Hematopoietic multipotent progenitor cell treated with erythropoietin and hydrocortisone succinate and interleukin-3 and kit ligand, for 8 days (in vitro differentiated cells): ENCODE measurements around the gene DDN.
A peak's percentile ranks its signal among the peaks of the same experiment; 100 is the strongest.

Experiments used
- DNase-seq: peaks from one replicate; pipeline ENCODE4 v3.0.0-alpha.2; 2015

Gene DDN

DNA sequence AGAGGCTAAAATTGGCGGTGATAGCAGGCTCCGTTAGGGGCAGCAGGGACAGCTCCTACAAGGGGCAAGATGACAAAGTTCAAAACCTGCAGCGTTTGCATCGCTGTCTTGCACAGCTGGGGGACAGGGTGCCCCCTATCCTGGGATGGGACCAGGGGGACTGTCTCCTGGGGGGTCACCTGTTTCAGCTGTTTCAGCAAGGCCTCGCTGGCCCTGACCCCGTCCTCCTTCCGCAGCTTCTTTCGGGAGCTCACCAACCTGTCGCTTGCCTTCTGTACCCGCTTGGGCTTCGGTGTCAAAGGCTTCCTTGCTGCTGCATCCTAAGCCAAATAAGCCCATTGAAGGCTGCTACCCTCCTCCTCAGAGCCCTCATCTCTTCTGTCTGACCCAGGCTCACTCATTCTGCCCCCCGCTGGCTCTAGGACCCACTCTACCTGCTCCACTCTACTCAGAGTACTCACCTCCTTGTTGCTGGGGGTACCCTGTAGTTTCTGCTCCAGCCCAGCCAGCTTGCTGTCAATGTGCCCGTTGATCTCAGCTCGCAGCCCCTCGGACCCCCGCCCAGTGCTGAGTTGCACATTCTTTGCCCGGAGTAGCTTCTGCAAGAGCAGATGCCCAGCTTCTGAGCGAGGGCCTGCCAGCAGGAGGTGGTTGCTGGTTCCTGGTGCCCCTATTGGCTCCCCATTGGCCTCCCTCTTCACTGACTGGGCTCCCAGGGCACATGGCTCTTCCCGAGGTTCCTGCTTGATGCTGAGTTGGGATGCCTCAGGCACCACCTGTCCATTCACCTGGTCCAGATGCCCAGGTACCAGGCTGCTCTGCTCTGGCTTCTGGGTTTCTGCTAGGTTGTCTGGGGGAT, 31.8 kb upstream of the DDN start:
- DNase-seq = no peak

DNA sequence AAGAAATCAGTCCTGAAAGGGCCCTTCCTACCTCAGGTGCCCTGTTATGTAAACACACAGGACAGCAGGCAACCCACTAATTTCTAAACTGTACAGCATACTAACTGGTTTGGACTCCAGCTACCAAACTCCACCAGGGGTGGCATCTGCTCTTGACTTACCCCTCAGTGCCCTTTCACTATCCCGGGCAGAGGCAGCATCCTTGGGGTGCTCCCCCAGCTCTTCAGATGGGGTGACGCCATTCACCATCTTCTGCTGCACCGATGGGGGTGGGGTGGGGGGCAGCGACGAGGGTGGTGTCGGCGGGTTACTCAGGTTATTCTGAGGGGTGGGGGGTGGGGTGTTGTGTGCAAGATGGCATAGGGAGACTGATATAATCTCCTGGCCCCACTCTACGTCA, 30.9 kb upstream of the DDN start:
- no peak for DNase-seq

GRCh38 chr12:49028666-49029275, 29.6 kb upstream of the DDN start:
- no peak for DNase-seq

- DNase-seq = no peak
Measured at GRCh38 chr12:49027846-49028555, 28.8 kb upstream of the DDN start.

DNA sequence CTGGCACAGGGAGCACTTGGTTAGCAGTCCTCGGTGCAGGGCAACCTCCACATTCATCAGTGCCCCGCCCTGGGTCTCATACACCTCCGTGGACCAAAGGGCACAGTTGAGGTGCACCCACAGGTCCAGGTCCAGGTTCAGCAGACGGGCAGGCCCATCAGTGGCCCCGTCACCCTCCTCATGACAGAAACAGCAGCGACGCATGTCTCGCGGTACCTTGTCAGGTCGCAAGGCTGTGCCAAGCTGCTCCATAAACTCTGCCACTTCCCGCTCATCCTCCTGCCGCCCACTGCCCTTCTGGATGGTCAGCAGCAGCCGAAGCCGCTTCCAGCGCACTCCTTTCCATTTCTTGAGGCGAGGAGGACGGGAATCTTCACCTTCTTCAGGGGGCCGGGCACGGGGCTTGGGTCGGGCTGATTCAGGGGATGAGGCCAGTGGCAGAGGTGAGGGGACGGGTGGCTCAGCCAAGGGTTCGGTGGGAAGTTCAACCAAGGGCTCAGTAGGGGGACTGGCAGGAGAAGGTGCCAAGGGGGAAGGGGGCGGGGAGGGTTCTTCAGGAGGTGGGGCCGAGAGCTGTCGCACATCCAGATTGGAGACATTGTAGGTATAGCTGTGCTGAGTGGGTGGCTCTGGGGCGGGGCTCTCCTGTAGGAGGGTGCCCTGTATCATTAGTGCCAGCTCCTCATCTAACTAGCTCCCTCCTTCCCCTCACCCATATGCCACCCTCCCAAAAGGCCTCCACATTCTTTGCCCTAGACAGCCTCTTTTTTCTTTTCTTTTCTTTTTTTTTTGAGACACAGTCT, 27.7 kb upstream of the DDN start:
- no peak for DNase-seq

- DNase-seq = no peak
Measured at GRCh38 chr12:49026101-49026500, 26.9 kb upstream of the DDN start.

GRCh38 chr12:49025463-49025862, 26.3 kb upstream of the DDN start:
- DNase-seq = no peak

DNA sequence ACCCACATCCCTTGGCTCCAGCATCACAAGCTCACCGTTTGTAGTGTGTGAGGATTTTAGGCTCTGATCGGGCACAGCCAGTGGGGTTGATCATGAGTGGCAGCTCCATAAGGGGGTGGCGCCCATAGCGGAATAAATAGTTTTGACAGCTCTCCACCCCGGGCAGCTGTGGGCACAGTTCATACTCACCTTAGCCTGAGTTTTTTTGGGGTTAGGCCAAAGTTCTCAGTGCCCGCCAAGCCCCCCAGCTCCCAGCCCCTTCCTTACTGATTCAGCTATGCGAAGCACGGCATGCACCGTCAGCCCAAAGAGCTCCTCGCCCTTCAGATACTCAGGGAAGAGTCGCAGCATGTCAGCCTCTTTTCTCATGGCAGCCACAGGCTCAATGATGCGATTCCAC, 25.4 kb upstream of the DDN start:
- no peak for DNase-seq

DNA sequence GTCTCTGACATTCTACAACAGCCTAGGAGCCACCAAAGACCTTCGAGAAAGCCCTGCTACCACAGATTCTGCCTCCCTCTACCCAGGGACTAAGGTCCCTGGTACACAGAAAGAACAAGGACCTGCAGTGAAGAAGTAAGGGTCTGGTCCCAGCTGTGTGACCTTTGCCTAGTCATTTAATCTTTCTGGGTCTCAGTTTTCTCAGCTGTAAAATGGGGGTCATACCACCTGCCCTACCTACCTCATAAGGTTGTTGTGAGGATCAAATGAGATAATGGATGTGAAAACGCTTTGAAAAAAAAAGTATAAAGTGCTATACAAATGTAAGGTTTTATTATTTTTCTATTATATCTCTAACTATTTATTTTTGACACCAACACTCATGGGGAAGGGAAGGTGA, 24.6 kb upstream of the DDN start:
- DNase-seq = no peak

DNA sequence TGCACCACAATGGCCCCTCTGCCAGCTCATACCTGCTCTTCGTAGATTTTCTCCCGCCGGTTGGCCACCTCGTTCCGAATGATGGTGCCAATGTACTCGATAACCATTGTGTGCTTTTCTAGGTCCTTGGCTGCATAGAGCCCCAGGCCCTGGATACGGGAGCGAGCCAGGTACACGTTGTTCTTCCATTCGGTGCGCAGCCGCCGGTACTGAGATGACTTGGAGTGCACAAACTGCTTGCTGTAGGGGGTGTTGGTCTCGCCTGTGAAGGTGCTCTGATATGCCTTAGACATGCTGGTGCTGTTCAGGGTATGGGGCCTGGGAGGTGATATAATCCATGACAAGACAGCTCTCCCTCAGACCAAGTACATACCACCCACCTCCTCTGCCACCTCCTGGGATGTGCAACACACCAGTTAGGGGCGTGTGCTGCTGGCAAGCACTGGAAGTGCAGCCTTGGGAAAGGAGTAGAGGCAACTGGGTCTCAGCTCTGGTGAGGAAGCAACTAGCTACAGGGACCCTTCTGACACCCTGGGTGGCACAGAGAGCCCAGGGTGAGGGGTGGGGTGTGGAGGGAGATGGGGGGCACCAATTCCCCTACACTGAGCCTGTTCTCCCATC, 23.5 kb upstream of the DDN start:
- DNase-seq = no peak

DNA sequence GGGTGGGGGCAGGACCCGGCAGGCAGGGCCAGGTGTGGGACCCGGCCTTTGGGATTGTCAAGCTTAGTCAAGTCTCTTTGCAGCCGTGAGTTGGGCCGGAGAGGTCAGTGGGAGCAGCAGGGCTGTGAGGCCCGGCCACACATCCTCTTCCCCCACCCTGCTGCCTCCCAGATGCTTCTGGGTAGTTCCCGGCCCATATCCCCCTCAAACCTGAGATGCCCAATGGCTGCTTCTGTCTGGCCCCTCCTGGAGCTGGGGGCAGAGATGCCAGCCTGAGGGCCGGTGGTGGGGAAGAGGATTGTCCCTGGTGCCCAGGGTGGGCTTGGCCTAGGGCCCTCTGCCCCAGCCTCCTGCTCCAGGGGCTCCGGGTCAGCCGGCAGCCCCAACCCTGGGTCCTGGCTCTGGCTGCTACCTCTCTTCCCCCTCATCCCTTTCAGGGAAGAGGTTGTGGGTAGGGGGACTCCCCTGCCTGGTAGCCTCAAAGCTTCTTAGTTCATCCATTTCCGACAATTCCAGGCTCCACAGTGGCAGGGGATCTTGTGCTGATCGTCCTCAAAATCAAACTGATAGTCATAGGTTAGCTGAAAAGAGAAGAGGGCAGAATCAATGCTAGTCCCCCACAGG, 22.2 kb upstream of the DDN start:
- no peak for DNase-seq

DNA sequence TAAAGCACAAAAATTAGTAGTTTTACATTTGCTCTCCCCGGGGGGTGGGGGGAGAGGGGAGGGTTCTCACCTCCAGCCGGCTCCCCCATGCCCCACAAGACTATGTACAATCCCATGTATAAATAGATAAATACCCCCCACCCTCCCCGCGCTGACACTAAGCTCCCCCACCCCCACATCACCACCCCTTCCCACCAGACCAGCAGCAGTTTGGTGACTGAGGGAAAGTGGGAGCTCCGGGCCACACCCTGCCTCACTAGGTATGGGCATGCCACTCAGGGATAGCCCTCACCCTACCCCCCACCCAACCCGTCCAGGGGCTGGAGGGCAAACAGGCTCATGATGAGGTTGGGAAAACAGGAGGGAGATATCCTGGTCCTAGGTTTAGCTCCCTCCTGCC, 21.3 kb upstream of the DDN start:
- no peak for DNase-seq

DNA sequence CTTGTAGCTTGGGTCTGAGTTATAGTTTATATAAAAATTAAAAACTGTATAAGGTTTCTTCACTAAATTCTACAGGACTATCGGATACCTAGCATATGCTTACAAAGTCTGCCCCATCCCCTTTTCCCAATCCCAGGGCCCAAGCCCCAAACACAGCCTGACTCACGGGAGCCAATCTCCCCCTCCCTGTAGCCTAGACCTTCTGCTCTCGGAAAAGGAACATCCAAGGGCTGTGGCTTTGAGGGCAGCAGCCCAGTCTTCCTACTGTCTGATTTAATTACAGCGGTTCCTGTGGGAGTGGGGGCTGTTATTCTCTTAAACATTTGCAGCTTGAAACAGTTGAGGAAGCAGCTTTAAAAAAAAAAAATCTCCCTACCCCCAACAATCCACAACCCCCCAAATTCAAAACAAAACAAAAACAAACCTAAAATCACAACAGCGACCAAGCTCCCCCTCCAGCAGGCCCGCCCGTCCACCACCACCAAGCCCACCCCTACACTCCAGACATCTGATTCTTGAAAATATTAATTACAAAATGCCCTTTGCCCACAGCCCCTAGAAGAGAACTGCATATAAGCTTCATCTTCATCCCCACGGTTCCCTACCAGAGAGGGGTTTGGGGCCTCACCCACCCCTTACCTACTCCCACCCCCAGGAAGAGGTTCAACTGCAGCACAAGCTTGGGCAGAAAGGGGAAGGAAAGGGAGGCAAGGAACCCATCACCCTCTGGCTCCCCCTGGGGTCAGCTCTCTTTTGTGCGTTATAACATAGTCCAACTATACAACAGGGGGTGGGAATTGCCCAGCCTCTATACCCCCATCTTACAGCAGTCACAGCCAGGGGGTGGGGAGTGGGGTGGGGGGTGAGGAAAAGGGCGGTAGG, 20.5 kb upstream of the DDN start:
- DNase-seq = peak; percentile 80

DNA sequence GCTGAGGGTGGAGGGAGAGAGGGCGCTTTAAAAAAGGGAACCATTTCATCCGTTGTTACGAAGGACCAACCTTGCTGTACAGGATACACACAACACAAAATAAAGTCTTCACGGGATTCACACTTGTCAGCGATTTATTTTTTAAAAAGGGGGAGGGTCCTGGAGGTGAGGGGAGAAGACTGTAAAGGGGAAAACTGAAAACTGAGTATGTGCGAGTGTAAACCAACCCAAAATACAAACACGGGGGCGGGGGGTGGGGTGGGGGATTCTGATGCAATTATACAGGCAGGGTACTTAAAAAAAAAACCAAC, 19.9 kb upstream of the DDN start:
- no peak for DNase-seq

DNA sequence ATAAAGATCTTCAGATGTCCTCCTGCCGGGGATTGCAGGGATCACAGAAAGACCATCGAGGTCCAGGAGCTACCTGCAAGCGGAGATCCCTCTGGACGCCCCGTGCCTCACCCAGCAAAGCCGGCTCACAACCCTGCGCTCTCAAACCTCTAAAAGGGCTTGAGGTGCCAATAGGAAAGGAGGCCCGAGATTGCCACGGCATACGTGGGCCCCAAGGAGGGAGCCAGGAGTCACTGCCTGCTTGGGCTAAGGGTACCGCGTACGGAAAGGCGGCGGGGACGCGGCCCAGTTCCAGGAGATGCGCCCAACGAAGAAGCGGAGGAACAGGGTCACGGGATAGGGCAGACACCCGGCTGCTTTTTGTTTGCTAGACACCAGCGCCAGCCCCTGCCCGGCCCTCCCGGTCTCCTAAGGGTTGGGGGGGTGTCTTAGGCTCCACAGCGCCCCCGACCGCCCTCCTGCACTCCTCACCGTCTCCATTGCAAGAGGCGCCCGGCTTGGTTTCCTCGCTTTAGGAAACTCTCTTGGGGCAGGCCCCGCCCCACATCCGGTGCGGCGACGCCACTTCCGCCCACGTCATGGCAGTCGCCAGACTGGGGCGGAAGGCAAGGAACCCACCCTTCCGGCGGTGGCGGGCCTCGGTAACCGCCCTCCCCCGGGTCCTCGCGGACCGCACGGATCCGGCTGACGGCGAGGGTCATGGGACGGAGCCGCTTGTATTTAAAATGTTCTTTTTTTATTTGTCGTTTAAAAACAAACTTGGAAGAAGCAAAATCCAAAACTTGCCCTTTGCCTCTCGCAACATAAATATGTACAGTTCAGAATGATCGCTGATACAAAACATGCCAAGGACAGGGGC, 19.3 kb upstream of the DDN start, which contains the start of gene PRKAG1:
Gene PRKAG1, minus strand, starts transcription at position 516 of the 859 bp plus-strand sequence. Its CDS starts 36 bp downstream, at position 480.
- peak; percentile 96 for DNase-seq

GRCh38 chr12:49017891-49018260, 18.7 kb upstream of the DDN start:
- peak; percentile 75 for DNase-seq

GRCh38 chr12:49015196-49015595, 16.0 kb upstream of the DDN start:
- DNase-seq = peak; percentile 90

DNA sequence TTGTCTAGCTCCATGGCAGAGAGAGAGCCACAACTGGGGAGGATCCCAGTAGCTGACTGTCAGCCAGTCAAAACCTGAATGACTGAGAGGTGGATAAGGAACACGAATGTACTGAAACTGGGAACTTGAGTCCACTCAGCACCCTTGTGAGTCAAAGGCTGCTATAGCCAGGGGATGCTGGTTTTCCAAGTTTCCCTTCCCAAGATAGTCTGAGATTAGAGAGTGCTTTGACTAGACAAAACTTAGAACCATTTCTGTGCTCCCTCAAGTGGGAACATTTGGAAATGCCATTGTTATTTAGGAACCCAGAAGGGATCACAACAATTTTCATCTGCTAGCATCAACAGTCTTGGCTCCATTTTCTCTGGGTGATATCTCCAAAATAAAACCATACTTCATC, 15.4 kb upstream of the DDN start:
- DNase-seq = peak; percentile 46

DNA sequence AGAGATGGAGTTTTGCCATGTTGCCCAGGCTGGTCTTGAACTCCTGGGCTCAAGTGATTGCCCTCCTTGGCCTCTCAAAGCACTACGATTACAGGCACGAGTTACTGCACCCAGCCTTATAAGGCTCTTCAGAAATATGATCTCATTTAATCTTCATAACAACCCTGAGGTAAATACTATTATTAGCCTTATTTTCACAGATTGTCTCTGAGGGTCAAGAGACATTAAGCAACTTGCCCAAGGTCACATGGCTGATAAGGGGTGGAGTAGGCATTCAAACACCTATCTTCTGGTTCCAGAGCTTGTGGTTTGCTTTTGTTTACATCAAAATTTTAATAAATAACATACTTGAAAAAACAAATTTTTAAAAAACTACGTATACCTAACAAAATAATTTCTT, 14.3 kb upstream of the DDN start:
- peak; percentile 65 for DNase-seq

DNA sequence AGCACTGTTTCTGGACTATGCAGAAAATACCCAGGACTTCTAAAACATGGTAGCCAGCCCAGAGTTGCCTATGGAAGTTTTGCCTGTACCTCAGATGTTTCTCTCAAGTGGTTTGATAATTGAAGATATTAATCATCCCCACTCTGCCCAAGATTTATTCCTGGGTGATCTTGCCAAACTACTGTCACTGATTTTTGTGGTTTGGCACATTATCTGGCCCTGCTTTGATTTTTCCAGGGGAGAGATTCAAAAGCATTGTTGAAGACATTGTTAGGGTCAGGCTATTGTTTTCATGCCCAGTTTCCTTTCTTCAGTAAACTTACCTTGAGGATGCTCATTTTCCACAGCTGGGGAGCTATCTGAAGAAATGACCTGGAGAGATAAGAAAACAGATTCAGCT, 13.6 kb upstream of the DDN start:
- DNase-seq = peak; percentile 20
